ENCODE measurements around the gene PIGS. TPM values are rescaled to one million over a fixed set of nuclear protein-coding genes. Genes with fewer than 3 reads are reported as not detected.

Gene PIGS
- total and polyA plus RNA-seq, 2 of the 4 experiments (the other 2 are of a cell fraction), result 28.7 to 78.9 TPM

GRCh38 chr17:28597606-28598383 is 26.5 kb upstream of the PIGS start:
- H4K5ac ChIP-seq (ENCODE audit: low read depth, low read length), result no peak overlapping the region
- peaks cover 2% of the 10 kb centered on the region for H3K4me1 ChIP-seq (ENCODE audit: control insufficient read depth, insufficient read depth, low read length)
- no CpG with 5 or more reads among the region's 5 CpGs for WGBS, 2 experiments (ENCODE audit: extremely low coverage in 2 of 2, insufficient read length in 1 of 2)
- peaks cover 3% of the 10 kb centered on the region; the same call in 1 of the 2 replicates for H4K20me1 ChIP-seq (ENCODE audit: insufficient read depth, low read length)
- dilution Hi-C loops (cut with HindIII; ENCODE audit: low sequenced_read_pairs, unreplicated experiment) (no loop called here), in situ Hi-C loops (cut with MboI; ENCODE audit: low sequenced_read_pairs) (no loop called here), intact Hi-C loops (cut with micrococcal nuclease) (no loop called here)
- H2AK9ac ChIP-seq (replicated peaks; ENCODE audit: low read depth, low read length, poor library complexity), result no peak overlapping the region
- no peaks in the 10 kb centered on the region for H3K9me1 ChIP-seq (ENCODE audit: insufficient read depth, low read length)
- ATAC-seq (ENCODE audit: low read depth) (no peak), DNase-seq (no peak)
- H3K9me3 ChIP-seq (ENCODE audit: control insufficient read depth, insufficient read depth, low read length), result no peaks in the 10 kb centered on the region
- H4K91ac ChIP-seq (ENCODE audit: insufficient read depth, low read depth, low read length), result peak overlapping the region; percentile 59; the same call in 1 of the 2 replicates
- H2AK5ac ChIP-seq (ENCODE audit: low read depth, low read length), result no peak overlapping the region
- H3K27ac ChIP-seq (ENCODE audit: insufficient read depth, low read length), result no peak overlapping the region
- H3K27me3 ChIP-seq (ENCODE audit: control insufficient read depth, insufficient read depth, low read length), result no peaks in the 10 kb centered on the region
- H2BK120ac ChIP-seq (ENCODE audit: low read depth, low read length), result no peak overlapping the region
- peak overlapping the region; percentile 41 for H3K4me2 ChIP-seq (ENCODE audit: low read depth, low read length)
- peak overlapping the region; percentile 72; the same call in 1 of the 2 replicates for H3K4me3 ChIP-seq (ENCODE audit: insufficient read depth, low read depth, low read length)
- no peak overlapping the region for H3K56ac ChIP-seq (ENCODE audit: extremely low read depth, insufficient read depth, low read length)
- TF ChIP-seq RAD21 (IDR thresholded peaks at IDR 0.05; ENCODE audit: low read length) (no peak), MAFK (IDR thresholded peaks at IDR 0.05; ENCODE audit: low read depth, low read length) (no peak)
- H3K79me1 ChIP-seq (ENCODE audit: low read depth in 1 of 2, low read length in 2 of 2), result peaks cover 16 to 32% of the 10 kb centered on the region in 2 experiments; a peak in 3 of 4 replicates
- H3K18ac ChIP-seq (ENCODE audit: low read depth, low read length), result no peak overlapping the region
- ChIA-PET CTCF (interaction anchor here (0.6 to 0.7 kb wide), 2 partner anchors 13 to 304 kb away, joined by 3 read pairs; no protein-coding TSS in a partner anchor), POLR2A (ENCODE audit: unreplicated experiment) (no interaction called here)
- no peak overlapping the region for H2BK20ac ChIP-seq (ENCODE audit: low read depth, low read length)
- H3K23ac ChIP-seq (ENCODE audit: low read depth, low read length), result peak overlapping the region; percentile 54
- H3K36me3 ChIP-seq (ENCODE audit: control insufficient read depth, insufficient read depth, low read length), result peaks cover 4% of the 10 kb centered on the region
- peak overlapping the region in 1 of 2 experiments; percentile 20; a peak in 2 of 4 replicates for H4K8ac ChIP-seq (ENCODE audit: low read depth in 2 of 2, low read length in 2 of 2)
- no peak overlapping the region for H2BK15ac ChIP-seq (ENCODE audit: low read depth, low read length)
- H3K9ac ChIP-seq (ENCODE audit: low read depth, low read length), result peak overlapping the region; percentile 53; the same call in 1 of the 2 replicates
- H3K4ac ChIP-seq (ENCODE audit: low read depth, low read length), result no peak overlapping the region; the same call in 1 of the 2 replicates
- H3K14ac ChIP-seq (replicated peaks; ENCODE audit: low read depth, low read length), result peak overlapping the region; percentile 73
- no peak overlapping the region for H2AFZ ChIP-seq (replicated peaks; ENCODE audit: low read length, poor library complexity)
- H2BK5ac ChIP-seq (ENCODE audit: low read depth, low read length, poor library complexity, severe bottlenecking), result no peak overlapping the region
- TSS peak; percentile 31 for BruUV-seq (replicated peaks)

All from IMR-90 (cell line).